Measurements from ENCODE around the gene GRIN2A. TPM values are rescaled to one million over a fixed set of nuclear protein-coding genes. Genes with fewer than 3 reads are reported as not detected.

The GRIN2A gene
- total RNA-seq, result under 0.01 and 0.06 TPM in 2 replicates

DNA sequence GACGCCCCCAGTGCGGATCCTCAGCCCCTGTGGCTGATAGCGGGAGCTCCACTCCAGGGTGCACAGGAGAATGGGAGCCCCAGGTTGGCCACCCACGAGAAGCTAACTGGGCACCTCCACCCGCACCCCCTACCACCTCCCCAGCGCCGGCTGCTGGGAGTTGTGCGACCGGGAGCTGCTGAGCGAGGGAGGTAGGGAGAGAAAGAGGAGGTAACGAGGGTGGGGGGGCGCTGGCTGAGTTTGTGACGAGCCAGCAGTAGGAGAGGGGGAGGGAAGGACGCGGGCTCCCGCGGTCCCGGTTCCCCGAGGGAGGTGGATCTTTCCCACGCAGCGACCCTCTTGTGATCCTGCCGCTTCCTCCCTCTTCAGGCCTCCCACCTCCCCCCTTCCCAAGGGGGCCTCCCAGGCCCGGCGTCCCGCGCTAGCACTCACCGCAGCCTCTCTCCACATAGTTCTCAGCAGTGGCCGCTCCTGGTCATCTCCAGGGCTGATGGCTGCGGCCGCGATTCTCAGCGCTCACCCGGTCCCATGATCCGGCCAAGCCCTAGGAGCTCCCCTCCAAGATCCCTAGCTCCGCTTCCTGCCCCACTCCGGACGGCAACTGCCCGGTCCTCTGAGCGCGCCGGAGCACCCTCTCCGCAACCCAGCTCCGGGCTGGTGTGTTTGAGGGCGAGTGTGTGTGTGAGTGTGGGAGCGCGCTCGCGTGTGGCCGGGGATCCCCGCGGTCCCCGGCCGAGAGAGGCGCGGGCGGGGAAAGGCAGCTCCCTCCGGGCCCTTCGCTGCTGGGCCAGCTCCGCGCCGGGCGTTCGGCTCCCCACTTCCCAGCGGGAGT, at the start of gene GRIN2A:
Gene GRIN2A, minus strand, starts transcription at position 207 of the 832 bp plus-strand sequence. CDS start 2,017 bp downstream, outside the sequence.

Other genes starting within 250 kb of the GRIN2A start
- gene ATF7IP2, start 203.6 kb upstream of the GRIN2A start, total RNA-seq, result 4.4 and 4.8 TPM in 2 replicates